K562 (cell line): ENCODE measurements around the gene SIRT7. TPM values are rescaled to one million over a fixed set of nuclear protein-coding genes. Genes with fewer than 3 reads are reported as not detected.

Source experiments
- ARID2 ChIP-seq: fragments of 450-650 bp; IDR thresholded peaks from 2 replicates; pipeline ENCODE4 v1.6.1; 2017; ENCODE audit warnings: antibody characterized with exemption, mild to moderate bottlenecking
- ATF1 ChIP-seq, 2 experiments: fragments of 450-650 bp in 1 of 2; IDR thresholded peaks; 2 replicates each; pipeline ENCODE4 v1.6.1; 2016; ENCODE audit warnings: missing compliant biosample characterization in 1 of 2, missing genetic modification characterization in 1 of 2
- BRCA1 ChIP-seq, 2 experiments: fragments of 450-650 bp in 1 of 2; sonication (generic) in 1 of 2; formaldehyde crosslinking in 1 of 2; IDR thresholded peaks; 2 replicates each; pipeline versions ENCODE4 v1.5.0 to v1.6.1; 2017 to 2020; ENCODE audit warnings: mild to moderate bottlenecking in 1 of 2, missing genetic modification reagents in 1 of 2
- CTCFL ChIP-seq: IDR thresholded peaks from 2 replicates; pipeline ENCODE4 v1.6.1; 2011; ENCODE audit warnings: borderline replicate concordance, low read depth, mild to moderate bottlenecking, moderate library complexity, low read length; ENCODE audit not compliant: insufficient read depth, poor library complexity, severe bottlenecking
- FOXP1 ChIP-seq: sonication (generic); formaldehyde crosslinking; IDR thresholded peaks from 2 replicates; pipeline ENCODE4 v1.8.0; 2022; ENCODE audit warnings: mild to moderate bottlenecking, missing genetic modification reagents
- GATAD2B ChIP-seq: fragments of 450-650 bp; IDR thresholded peaks from 2 replicates; pipeline ENCODE4 v1.6.1; 2017; ENCODE audit warnings: mild to moderate bottlenecking, borderline replicate concordance
- HDAC8 ChIP-seq: fragments of 450-650 bp; IDR thresholded peaks from 2 replicates; pipeline ENCODE4 v1.6.1; 2016; ENCODE audit warnings: mild to moderate bottlenecking, missing genetic modification characterization, moderate library complexity, missing compliant biosample characterization
- HMG20A ChIP-seq: fragments of 450-650 bp; formaldehyde crosslinking; conservative IDR thresholded peaks from 2 replicates; pipeline ENCODE4 v1.4.0; 2020; ENCODE audit warnings: mild to moderate bottlenecking, mixed read lengths
- KLF6 ChIP-seq: fragments of 250-450 bp; sonication (Bioruptor Pico); IDR thresholded peaks from 2 replicates; pipeline ENCODE4 v1.4.0; 2020; ENCODE audit warnings: mild to moderate bottlenecking, moderate library complexity, borderline replicate concordance
- LARP7 ChIP-seq: fragments of 450-650 bp; IDR thresholded peaks from 2 replicates; pipeline ENCODE4 v1.6.1; 2016
- LCOR ChIP-seq: sonication (generic); formaldehyde crosslinking; IDR thresholded peaks from 2 replicates; pipeline ENCODE4 v1.8.0; 2022; ENCODE audit warnings: mild to moderate bottlenecking, missing genetic modification reagents
- NBN ChIP-seq: fragments of 450-650 bp; IDR thresholded peaks from 2 replicates; pipeline ENCODE4 v1.6.1; 2016; ENCODE audit warnings: low read depth, mild to moderate bottlenecking
- NEUROD1 ChIP-seq: fragments of 150-350 bp; IDR thresholded peaks from 2 replicates; pipeline ENCODE4 v1.6.1; 2014; ENCODE audit warnings: borderline replicate concordance, low read length, low read depth; ENCODE audit not compliant: partially characterized antibody
- NR4A1 ChIP-seq, 2 experiments: fragments of 250-450 bp in 1 of 2; fragments of 450-650 bp in 1 of 2; sonication (Bioruptor Pico) in 1 of 2; IDR thresholded peaks; 2 replicates each; pipeline versions ENCODE4 v1.4.0 to v1.6.1; 2016 to 2020; ENCODE audit warnings: mild to moderate bottlenecking in 2 of 2, missing compliant biosample characterization in 1 of 2, missing genetic modification characterization in 1 of 2, moderate library complexity in 1 of 2
- RHOXF2B ChIP-seq: fragments of 250-450 bp; sonication (Bioruptor Pico); conservative IDR thresholded peaks from 2 replicates; pipeline ENCODE4 v1.5.1; 2021
- SIRT6 ChIP-seq: IDR thresholded peaks from one replicate; pipeline ENCODE4 v1.6.1; 2012; ENCODE audit warnings: low read depth, mild to moderate bottlenecking, control low read depth, inconsistent platforms, low read length, moderate library complexity
- SMAD3 ChIP-seq: fragments of 450-650 bp; formaldehyde crosslinking; conservative IDR thresholded peaks from 2 replicates; pipeline ENCODE4 v1.4.0; 2020; ENCODE audit warnings: mild to moderate bottlenecking
- SMC3 ChIP-seq: conservative IDR thresholded peaks from 2 replicates; pipeline ENCODE4 v1.6.1; 2011; ENCODE audit warnings: low read depth, low read length, improper control_type of control experiment; ENCODE audit not compliant: insufficient read depth
- YY1 ChIP-seq, 3 experiments: IDR thresholded peaks; 2 replicates each; pipeline ENCODE4 v1.6.1; 2011; ENCODE audit warnings: low read length in 2 of 3, mild to moderate bottlenecking in 2 of 3, moderate library complexity in 2 of 3, borderline replicate concordance in 1 of 3, control low read depth in 1 of 3, low read depth in 1 of 3; ENCODE audit not compliant: insufficient read depth in 3 of 3, insufficient replicate concordance in 2 of 3, control insufficient read depth in 1 of 3, insufficient read length in 1 of 3; ENCODE audit errors: extremely low read depth in 1 of 3
- ZBTB43 ChIP-seq: sonication (generic); formaldehyde crosslinking; IDR thresholded peaks from 2 replicates; pipeline ENCODE4 v1.8.0; 2023; ENCODE audit warnings: mild to moderate bottlenecking, missing genetic modification reagents
- ZNF239 ChIP-seq: fragments of 250-450 bp; sonication (Bioruptor Pico); IDR thresholded peaks from 2 replicates; pipeline ENCODE4 v1.4.0; 2020; ENCODE audit warnings: mild to moderate bottlenecking
- ZNF583 ChIP-seq: fragments of 250-450 bp; sonication (Bioruptor Pico); IDR thresholded peaks from 2 replicates; pipeline ENCODE4 v1.4.0; 2020
- ZNF696 ChIP-seq: fragments of 250-450 bp; sonication (Bioruptor Pico); conservative IDR thresholded peaks from 2 replicates; pipeline ENCODE4 v1.4.0; 2020; ENCODE audit warnings: mild to moderate bottlenecking, moderate library complexity
- ZNF766 ChIP-seq: fragments of 200-800 bp; sonication (Bioruptor generic); conservative IDR thresholded peaks from 2 replicates; pipeline ENCODE4 v1.6.1; 2016; ENCODE audit warnings: missing genetic modification characterization, missing compliant biosample characterization
- polyA plus RNA-seq, 8 experiments: library from polyadenylated mRNA; depleted of rRNA in 4 of 8; stranded (reverse) in 5 of 8; unstranded in 3 of 8; fragments of >200 nt; fragmentation: Nextera tagmentation in 2 of 8; fragmentation: Illumina TruSeq in 1 of 8; extraction: Ambion mirVana in 2 of 8; extraction: Trizol in 1 of 8; gene quantifications; 2 replicates each; pipeline versions ENCODE4 v1.2.1 to v1.2.3, GENCODE V29; 2011 to 2014; ENCODE audit warnings: inconsistent platforms in 1 of 8, missing spikeins in 1 of 8
- total RNA-seq, 7 experiments: library from RNA; depleted of rRNA in 6 of 7; stranded (reverse); fragments of >200 nt in 6 of 7; fragmentation: Illumina TruSeq in 2 of 7; extraction: Trizol in 2 of 7; gene quantifications; 2 replicates each; pipeline versions ENCODE4 v1.2.1 to v1.2.3, GENCODE V29; 2011 to 2021; ENCODE audit warnings: low replicate concordance in 1 of 7

Gene SIRT7
- total and polyA plus RNA-seq, 9 of the 15 experiments (the other 6 are each of a cell fraction or from before 2014, with no cell fraction given): 1.6 to 54.8 (median 20.3) TPM

GRCh38 chr17:81871387-81872230 lies 46.4 kb downstream of the SIRT7 start (continued):
- TF ChIP-seq ZBTB43 (CRISPR knock-in tag): no peak; the same call in none of the 2 replicates
- TF ChIP-seq GATAD2B: peak; percentile 100
- TF ChIP-seq KLF6 (CRISPR knock-in tag): no peak; the same call in 1 of the 2 replicates
- no peak for TF ChIP-seq RHOXF2B (CRISPR knock-in tag)
- TF ChIP-seq CTCFL: peak; percentile 3
- TF ChIP-seq HMG20A (CRISPR knock-in tag): no peak
- peak; percentile 15; the same call in 1 of the 2 replicates for TF ChIP-seq SMAD3 (CRISPR knock-in tag)
- 0 out of 2 replicates have a peak, but pooled peaks have one; percentile 18 for TF ChIP-seq LARP7
- peak; percentile 55; the same call in 1 of the 2 replicates for TF ChIP-seq NBN
- TF ChIP-seq NEUROD1: no peak
- TF ChIP-seq NR4A1 (CRISPR knock-in tag; IDR thresholded peaks at IDR 0.05): no peak
- peak; percentile 89 for TF ChIP-seq NR4A1 (tag; IDR thresholded peaks at IDR 0.05)
- peak; percentile 85 for TF ChIP-seq ZNF583 (CRISPR knock-in tag)
- TF ChIP-seq ZNF239 (CRISPR knock-in tag): no peak
- TF ChIP-seq ZNF696 (CRISPR knock-in tag): no peak
- no peak for TF ChIP-seq SIRT6
- peak; percentile 95 for TF ChIP-seq FOXP1 (CRISPR knock-in tag)
- peak; percentile 66; the same call in 1 of the 2 replicates for TF ChIP-seq ZNF766 (CRISPR knock-in tag)
- no peak for TF ChIP-seq BRCA1 (IDR thresholded peaks at IDR 0.05)
- TF ChIP-seq BRCA1 (CRISPR knock-in tag; IDR thresholded peaks at IDR 0.05): 0 out of 2 replicates have a peak, but pooled peaks have one; percentile 82
- no peak for TF ChIP-seq SMC3
- TF ChIP-seq HDAC8 (tag): peak; percentile 93
- no peak for TF ChIP-seq ATF1 (CRISPR knock-in tag; IDR thresholded peaks at IDR 0.05)
- peak; percentile 88 for TF ChIP-seq ATF1 (tag; IDR thresholded peaks at IDR 0.05)
- peak; percentile 71; the same call in 1 of the 2 replicates for TF ChIP-seq LCOR
- TF ChIP-seq ARID2: no peak
- peak; percentile 88 to 97 (median 95) for TF ChIP-seq YY1 (IDR thresholded peaks at IDR 0.05; ENCODE audit: borderline replicate concordance in 1 of 3, control insufficient read depth in 1 of 3, extremely low read depth in 1 of 3, insufficient read depth in 3 of 3, insufficient read length in 1 of 3, insufficient replicate concordance in 2 of 3, low read depth in 1 of 3, low read length in 2 of 3)
